ENCODE results near the gene RIPPLY1. TPM values are rescaled to one million over a fixed set of nuclear protein-coding genes. Genes with fewer than 3 reads are reported as not detected.
"Not testable (repeated sequence)": the region's sequence is repeated elsewhere in the genome, so short reads cannot be mapped to it uniquely, and the experiment has no call there.

RIPPLY1 gene
- total RNA-seq, 1 experiment from 2014 or later = 0.27 TPM

- TF ChIP-seq JUND (IDR thresholded peaks at IDR 0.05) = no peak
Observed at GRCh38 chrX:106874075-106874474, 29.1 kb downstream of the RIPPLY1 start (continued).

GRCh38 chrX:106872796-106873195 lies 30.3 kb downstream of the RIPPLY1 start:
- CTCF ChIA-PET; RAD21 ChIA-PET (ENCODE audit: low non-redundant PET in 1 of 2, low total read pairs in 2 of 2, uncharacterized antibody in 2 of 2, unreplicated experiment in 2 of 2): not testable (repeated sequence)

GRCh38 chrX:106863697-106864096 lies 39.4 kb downstream of the RIPPLY1 start:
- Histone ChIP-seq H3K4me1 (ENCODE audit: control insufficient read depth in 1 of 2, insufficient read depth in 2 of 2, low read length in 2 of 2) (no peaks in the 10 kb centered on the region), H4K20me1 (ENCODE audit: insufficient read depth) (no peaks in the 10 kb centered on the region), H2AFZ (ENCODE audit: low read depth, low read length, poor library complexity, severe bottlenecking) (no peak overlapping the region), H3K4me3 (replicated peaks in 1 of 2; ENCODE audit: low read depth in 1 of 2, low read length in 2 of 2) (no peak overlapping the region), H3K9me2 (ENCODE audit: insufficient read depth) (no peaks in the 10 kb centered on the region), H3K27ac (ENCODE audit: low read depth, low read length) (no peak overlapping the region), H3K79me2 (ENCODE audit: insufficient read depth, low read length) (no peaks in the 10 kb centered on the region), H3K9ac (ENCODE audit: low read length) (no peak overlapping the region), H3K36me3 (ENCODE audit: control insufficient read depth in 1 of 2, insufficient read depth in 2 of 2, low read length in 2 of 2) (no peaks in the 10 kb centered on the region), H3K4me2 (ENCODE audit: low read length) (no peak overlapping the region), H3K27me3 (ENCODE audit: insufficient read depth, low read length) (no peaks in the 10 kb centered on the region), H3K9me3 (ENCODE audit: control insufficient read depth in 1 of 2, insufficient read depth in 1 of 2, low read depth in 1 of 2, low read length in 2 of 2) (no peaks in the 10 kb centered on the region)
- DNase-seq (ENCODE audit: low read depth, low spot score) = no peak
- POLR2A ChIA-PET = no interaction called here
- intact Hi-C loops (cut with micrococcal nuclease) = no loop called here
- TF ChIP-seq SRF (IDR thresholded peaks at IDR 0.05; ENCODE audit: low read depth) = no peak
- CTCF ChIA-PET = no interaction called here
- RAD21 ChIA-PET (ENCODE audit: low non-redundant PET in 1 of 2, low total read pairs in 2 of 2, uncharacterized antibody in 2 of 2, unreplicated experiment in 2 of 2) = no interaction called here
- BruUV-seq (replicated peaks) = no TSS peak
- no peak for ATAC-seq

More at GRCh38 chrX:106872796-106873195, 30.3 kb downstream of the RIPPLY1 start:
- H3K36me3 ChIP-seq (ENCODE audit: control insufficient read depth in 1 of 2, insufficient read depth in 2 of 2, low read length in 2 of 2); H3K9me3 ChIP-seq (ENCODE audit: control insufficient read depth in 1 of 2, insufficient read depth in 1 of 2, low read depth in 1 of 2, low read length in 2 of 2); H3K79me2 ChIP-seq (ENCODE audit: insufficient read depth, low read length); H3K27me3 ChIP-seq (ENCODE audit: insufficient read depth, low read length); H3K9ac ChIP-seq (ENCODE audit: low read length); H3K27ac ChIP-seq (ENCODE audit: low read depth, low read length); POLR2A ChIA-PET; H3K9me2 ChIP-seq (ENCODE audit: insufficient read depth); H3K4me2 ChIP-seq (ENCODE audit: low read length); BruUV-seq (replicated peaks); H3K4me1 ChIP-seq (ENCODE audit: control insufficient read depth in 1 of 2, insufficient read depth in 2 of 2, low read length in 2 of 2); H4K20me1 ChIP-seq (ENCODE audit: insufficient read depth); H3K4me3 ChIP-seq (replicated peaks in 1 of 2; ENCODE audit: low read depth in 1 of 2, low read length in 2 of 2); H2AFZ ChIP-seq (ENCODE audit: low read depth, low read length, poor library complexity, severe bottlenecking); DNase-seq (ENCODE audit: low read depth, low spot score); intact Hi-C loops (cut with micrococcal nuclease); ATAC-seq: not testable (repeated sequence)

Data from HCT116 (cell line).